Aorta (tissue), 5 donors: ENCODE results near the gene PADI3. TPM values are rescaled to one million over a fixed set of nuclear protein-coding genes. Genes with fewer than 3 reads are reported as not detected.
"Not testable (repeated sequence)": the region's sequence is repeated elsewhere in the genome, so short reads cannot be mapped to it uniquely, and the experiment has no call there.

ENCODE experiments used
- ATAC-seq: fragments of 200-7000 bp; cut with Tn5 transposase; one replicate; pipeline ENCODE4 v1.9.1; 2022; ENCODE audit warnings: moderate library complexity; ENCODE audit not compliant: low FRiP score
- DNase-seq, 2 donors: peaks; one replicate each; pipeline ENCODE4 v3.0.0-alpha.2; 2020
- H3K27ac ChIP-seq, 2 donors: one replicate each; pipeline ENCODE4 v1.5.1; 2013; ENCODE audit warnings: low read length in 2 of 2, mild to moderate bottlenecking in 2 of 2, moderate library complexity in 2 of 2, control low read depth in 1 of 2, inconsistent platforms in 1 of 2, low read depth in 1 of 2
- H3K27me3 ChIP-seq, 2 donors: one replicate each; pipeline ENCODE4 v1.6.1; 2013; ENCODE audit warnings: control low read depth in 1 of 2, low read length in 1 of 2, mild to moderate bottlenecking in 1 of 2, moderate library complexity in 1 of 2; ENCODE audit not compliant: insufficient read depth in 2 of 2, control insufficient read depth in 1 of 2
- H3K36me3 ChIP-seq, 2 donors: one replicate each; pipeline ENCODE4 v1.6.1; 2013; ENCODE audit warnings: control low read depth in 1 of 2, low read length in 1 of 2, mild to moderate bottlenecking in 1 of 2; ENCODE audit not compliant: insufficient read depth in 2 of 2, control insufficient read depth in 1 of 2
- H3K4me1 ChIP-seq, 2 donors: one replicate each; pipeline ENCODE4 v1.6.1; 2013; ENCODE audit warnings: low read length in 2 of 2, control low read depth in 1 of 2, mild to moderate bottlenecking in 1 of 2, moderate library complexity in 1 of 2; ENCODE audit not compliant: insufficient read depth in 2 of 2, control insufficient read depth in 1 of 2
- H3K4me3 ChIP-seq, 2 donors: one replicate each; pipeline ENCODE4 v1.5.1; 2013; ENCODE audit warnings: low read length in 2 of 2, control low read depth in 1 of 2, mild to moderate bottlenecking in 1 of 2
- H3K9me3 ChIP-seq: one replicate; pipeline ENCODE4 v1.6.1; 2013; ENCODE audit warnings: mild to moderate bottlenecking, low read length; ENCODE audit not compliant: control insufficient read depth
- WGBS, 2 donors: extraction: QIAGEN DNeasy Blood & Tissue Kit; methylation state at CpG; one replicate each; pipeline ENCODE4 v1.1.7; 2013; 5-methylcytosine and 5-hydroxymethylcytosine counted together
- intact Hi-C, 2 donors: fragments of 100-400 bp; cut with DNase I; formaldehyde crosslinking; loops; one replicate each; pipeline versions ENCODE4 v1.14.2 to v1.15.0; 2022
- polyA plus RNA-seq, 2 donors: library from polyadenylated mRNA; stranded (reverse); fragments of 200-250 nt; gene quantifications; one replicate each; pipeline ENCODE4 v1.2.3, GENCODE V29; 2013
- total RNA-seq, 2 donors: library from RNA; stranded (reverse); fragmentation: NEBNext Ultra II Directional; extraction: Animal tissue kit (Norgen Biotek cat#: 25700); gene quantifications; one replicate each; pipeline ENCODE4 v1.2.1, GENCODE V29; 2021
- donor health status: healthy with polysubstance abuse.
- donor health status: Bipolar disorder and iron deficiency.
- donor health status: DM: no; HTN: no; CAD: no.
- donor health status: DM: no; HTN: no; CAD: no.
- donor health status: DM: yes; HTN: yes; CAD: no.

PADI3 gene
- total and polyA plus RNA-seq, 4 donors, result not detected

DNA sequence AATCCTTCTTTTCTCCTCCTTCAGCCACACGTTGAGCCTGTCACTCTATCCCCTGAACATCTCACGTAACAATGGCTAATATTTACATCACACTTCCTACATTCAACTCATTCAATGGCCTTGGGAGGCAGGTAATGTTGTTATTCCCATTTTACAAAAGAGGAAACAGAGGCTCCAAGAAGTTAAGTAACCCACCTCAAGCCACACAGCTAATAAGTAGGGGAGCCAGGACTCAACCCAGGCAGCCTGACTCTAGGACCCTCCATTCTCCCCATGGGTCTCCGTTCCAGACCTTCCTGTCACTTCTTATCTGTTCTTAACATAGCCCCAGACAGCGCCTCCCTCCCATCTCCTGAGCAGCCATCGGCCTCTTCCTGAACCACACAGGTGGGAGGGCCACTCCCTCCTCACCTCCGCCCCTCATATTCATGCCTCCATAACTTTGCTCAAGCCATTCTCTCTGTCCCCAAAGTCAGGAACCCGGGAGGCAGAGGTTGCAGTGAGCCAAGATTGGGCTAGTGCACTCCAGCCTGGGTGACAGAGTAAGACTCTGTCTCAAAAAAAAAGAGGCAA lies 61.3 kb downstream of the PADI3 start:
- intact Hi-C loops, result no loop called here

GRCh38 chr1:17313530-17314309 lies 64.8 kb downstream of the PADI3 start:
- no peaks in the 10 kb centered on the region for H3K36me3 ChIP-seq
- no peaks in the 10 kb centered on the region for H3K4me1 ChIP-seq
- H3K4me3 ChIP-seq, result no peak overlapping the region
- intact Hi-C loops, result no loop called here
- H3K9me3 ChIP-seq, result no peaks in the 10 kb centered on the region
- H3K27ac ChIP-seq, result no peak overlapping the region
- 81 to 82% methylated on average over 9 of the region's 9 CpGs for WGBS, 2 donors
- H3K27me3 ChIP-seq, result no peaks in the 10 kb centered on the region
- DNase-seq (no peak), ATAC-seq (no peak)

More for the DNA sequence above, 61.3 kb downstream of the PADI3 start:
- Histone ChIP-seq H3K4me1 (no peaks in the 10 kb centered on the region), H3K9me3 (no peaks in the 10 kb centered on the region), H3K4me3 (no peak overlapping the region), H3K27me3 (no peaks in the 10 kb centered on the region), H3K27ac (no peak overlapping the region), H3K36me3 (no peaks in the 10 kb centered on the region)
- no peak for DNase-seq
- WGBS, 2 donors, result 55 to 58% methylated on average over 7 of the region's 7 CpGs
- ATAC-seq, result no peak

DNA sequence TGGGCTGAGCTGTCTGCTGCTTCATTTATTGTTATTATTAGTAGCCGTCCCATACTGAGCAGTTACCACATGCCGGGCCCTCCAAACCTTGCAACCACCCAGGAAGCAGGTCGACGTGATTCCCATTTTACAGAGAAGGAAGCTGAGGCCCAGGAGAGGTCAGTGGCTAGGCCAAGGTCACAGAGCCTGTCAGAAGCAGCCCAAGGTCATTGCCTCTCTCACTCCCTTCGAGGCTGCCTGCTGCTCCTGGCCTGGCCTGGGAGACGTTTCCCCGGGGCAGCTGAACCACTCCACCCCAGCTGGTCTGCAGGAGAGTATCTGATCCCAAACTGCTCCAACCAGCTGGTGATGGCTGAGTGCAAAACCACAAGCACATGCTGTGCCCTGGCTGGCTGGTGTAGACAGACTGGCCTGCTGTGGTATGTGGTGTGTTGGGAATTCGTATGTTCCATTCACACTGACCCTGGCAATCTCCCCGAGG lies 65.6 kb downstream of the PADI3 start:
- H3K27me3 ChIP-seq, result no peaks in the 10 kb centered on the region

GRCh38 chr1:17315542-17316130 lies 66.7 kb downstream of the PADI3 start:
- no peak overlapping the region for H3K27ac ChIP-seq
- ATAC-seq (no peak), DNase-seq (no peak)
- H3K4me1 ChIP-seq, result no peaks in the 10 kb centered on the region
- no peaks in the 10 kb centered on the region for H3K27me3 ChIP-seq
- 25 to 31% methylated on average over 7 of the region's 7 CpGs for WGBS, 2 donors
- H3K4me3 ChIP-seq, result no peak overlapping the region
- no peaks in the 10 kb centered on the region for H3K36me3 ChIP-seq
- H3K9me3 ChIP-seq, result peaks cover 2% of the 10 kb centered on the region
- intact Hi-C loops, result no loop called here

More for the DNA sequence above, 65.6 kb downstream of the PADI3 start:
- intact Hi-C loops, result no loop called here
- ATAC-seq (no peak), DNase-seq (no peak)
- Histone ChIP-seq H3K36me3 (no peaks in the 10 kb centered on the region), H3K27ac (no peak overlapping the region), H3K4me3 (no peak overlapping the region), H3K9me3 (no peaks in the 10 kb centered on the region), H3K4me1 (no peaks in the 10 kb centered on the region)
- 42 to 52% methylated on average over 9 of the region's 9 CpGs for whole genome bisulfite sequencing, 2 donors

DNA sequence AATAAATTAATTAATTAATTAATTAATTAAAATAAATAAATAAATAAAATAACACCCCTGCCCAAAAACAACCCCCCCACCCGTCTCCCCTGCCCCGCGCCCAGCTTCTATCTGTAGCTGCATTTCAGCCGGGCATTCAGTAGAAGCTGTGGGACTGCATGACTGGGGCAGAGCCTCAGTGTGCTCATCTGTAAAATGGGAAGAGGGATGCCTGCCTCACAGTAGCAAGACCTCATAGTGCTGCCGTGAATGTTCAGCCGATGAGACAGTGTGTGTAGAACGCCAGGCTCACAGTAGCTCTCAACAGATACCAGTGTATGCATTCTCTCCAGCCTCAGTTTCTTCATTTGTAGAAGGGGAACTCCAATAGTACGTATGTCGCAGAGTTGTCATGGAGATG lies 67.8 kb downstream of the PADI3 start:
- DNase-seq, result no peak
- peaks cover 2% of the 10 kb centered on the region for H3K9me3 ChIP-seq
- no peaks in the 10 kb centered on the region for H3K4me1 ChIP-seq
- 82 to 83% methylated on average over 9 of the region's 9 CpGs for WGBS, 2 donors
- H3K4me3 ChIP-seq, result no peak overlapping the region
- no peaks in the 10 kb centered on the region for H3K27me3 ChIP-seq
- intact Hi-C loops, result no loop called here
- H3K27ac ChIP-seq, result no peak overlapping the region
- ATAC-seq, result no peak
- no peaks in the 10 kb centered on the region for H3K36me3 ChIP-seq

DNA sequence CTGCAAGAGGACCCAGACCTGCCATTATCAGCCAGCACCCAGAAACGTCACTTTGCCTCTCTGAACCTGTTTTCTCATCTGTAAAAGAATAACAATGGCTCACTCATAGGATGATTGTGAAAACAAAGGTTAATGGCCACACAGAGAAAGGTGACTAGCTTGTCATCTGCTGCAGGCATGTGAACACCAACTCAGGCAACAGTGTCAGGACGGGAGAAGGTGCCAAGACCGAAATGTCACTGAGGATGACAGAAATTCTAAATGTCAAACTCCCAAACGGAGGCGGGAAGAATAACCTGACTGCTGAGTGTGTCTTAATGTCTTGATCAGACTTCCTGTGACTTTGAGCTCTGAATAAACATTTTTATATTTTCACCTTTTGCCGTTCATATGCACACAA lies 69.4 kb downstream of the PADI3 start:
- no peak overlapping the region for H3K27ac ChIP-seq
- 40 to 42% methylated on average over 6 of the region's 6 CpGs for WGBS, 2 donors
- no peaks in the 10 kb centered on the region for H3K36me3 ChIP-seq
- no peaks in the 10 kb centered on the region for H3K4me1 ChIP-seq
- H3K27me3 ChIP-seq, result no peaks in the 10 kb centered on the region
- intact Hi-C loops, result no loop called here
- ATAC-seq, result no peak
- DNase-seq, result no peak
- H3K4me3 ChIP-seq, result no peak overlapping the region
- peaks cover 2% of the 10 kb centered on the region for H3K9me3 ChIP-seq

GRCh38 chr1:17319561-17320350 lies 70.9 kb downstream of the PADI3 start:
- H3K4me3 ChIP-seq, result no peak overlapping the region
- H3K4me1 ChIP-seq, result no peaks in the 10 kb centered on the region
- intact Hi-C loops, result no loop called here
- no peak for DNase-seq
- no peaks in the 10 kb centered on the region for H3K36me3 ChIP-seq
- no peak for ATAC-seq
- 87 to 88% methylated on average over 11 of the region's 11 CpGs for WGBS, 2 donors
- H3K27ac ChIP-seq, result no peak overlapping the region
- peaks cover 2% of the 10 kb centered on the region for H3K9me3 ChIP-seq
- no peaks in the 10 kb centered on the region for H3K27me3 ChIP-seq

DNA sequence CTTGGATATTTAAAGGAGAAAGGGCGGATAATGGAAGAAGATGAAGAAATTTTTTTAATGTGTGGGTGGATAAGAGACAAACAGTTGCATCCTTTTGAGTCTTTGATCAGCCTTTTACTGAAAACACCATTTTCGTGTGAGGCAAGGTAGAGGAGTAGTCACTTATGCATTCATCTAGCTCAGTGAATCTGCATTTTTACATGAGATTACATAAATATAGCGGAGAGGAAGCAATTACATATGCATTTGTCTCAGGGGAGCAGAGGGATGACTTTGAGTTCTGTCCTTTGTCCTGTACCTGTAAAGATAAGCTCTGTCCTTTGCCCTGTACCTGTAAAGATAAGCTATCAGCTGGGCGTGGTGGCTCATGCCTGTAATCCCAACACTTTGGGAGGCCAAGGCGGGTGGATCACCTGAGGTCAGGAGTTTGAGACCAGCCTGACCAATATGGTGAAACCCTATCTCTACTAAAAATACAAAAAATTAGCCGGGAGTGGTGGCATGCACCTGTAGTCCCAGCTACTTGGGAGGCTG lies 73.0 kb downstream of the PADI3 start:
- H3K4me3 ChIP-seq, ATAC-seq, H3K9me3 ChIP-seq, H3K27ac ChIP-seq, H3K4me1 ChIP-seq, intact Hi-C loops, DNase-seq, H3K36me3 ChIP-seq, H3K27me3 ChIP-seq: not testable (repeated sequence)
- 79 to 80% methylated on average over 6 of the region's 6 CpGs for WGBS, 2 donors
